ENCODE data around the gene HCLS1.

DNA sequence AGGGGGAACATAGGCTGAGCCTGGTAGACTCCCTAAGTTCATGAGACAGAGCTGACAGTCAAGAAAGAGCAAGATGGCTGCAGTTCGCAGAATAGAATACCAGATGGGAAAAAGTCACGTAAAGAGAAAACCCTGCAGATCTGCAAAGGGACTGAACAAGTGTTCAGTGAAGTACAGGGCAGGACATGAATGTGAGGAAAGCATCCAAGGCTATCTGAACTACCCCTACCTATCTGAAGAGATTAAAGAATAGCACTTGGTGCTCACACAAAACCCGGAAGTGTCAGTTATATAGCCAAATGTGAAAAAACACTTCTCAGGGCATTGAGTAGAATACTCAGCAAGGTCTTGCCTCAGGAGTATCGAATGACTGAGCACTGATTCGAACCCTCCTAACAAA is 44.8 kb upstream of the HCLS1 start:
- TF ChIP-seq SIN3A (IDR thresholded peaks at IDR 0.05; ENCODE audit: borderline replicate concordance, insufficient read depth, low read length) (no peak), POLR2AphosphoS5 (IDR thresholded peaks at IDR 0.05; ENCODE audit: low read depth, low read length) (no peak), TAF1 (IDR thresholded peaks at IDR 0.05; ENCODE audit: borderline replicate concordance, insufficient read depth, low read length) (no peak), FOXP2 (optimal IDR thresholded peaks at IDR 0.05; ENCODE audit: borderline replicate concordance, extremely low read depth, extremely low read length, insufficient read depth) (no peak), REST (IDR thresholded peaks at IDR 0.05; ENCODE audit: insufficient read depth in 1 of 2, low read depth in 2 of 2, low read length in 2 of 2) (no peak)
